T-helper 2 cell treated with Interferon-gamma antibody and Interleukin-4, amounts not matched to agents 5 μg/mL and 100 μg/mL, for 36 hours (primary cell): Measurements from ENCODE around the gene DGKE.

Experiments used
- DNase-seq: peaks from one replicate; pipeline ENCODE4 v3.0.0; 2021; ENCODE audit warnings: low spot score
- H3K27ac Mint-ChIP-seq: one replicate; pipeline ENCODE4 v1.8.0; 2021; ENCODE audit warnings: mild to moderate bottlenecking, mixed read lengths
- H3K27me3 Mint-ChIP-seq: one replicate; pipeline ENCODE4 v1.8.0; 2021; ENCODE audit warnings: low read depth, mixed read lengths
- H3K36me3 Mint-ChIP-seq: one replicate; pipeline ENCODE4 v1.8.0; 2021; ENCODE audit warnings: low read depth, mixed read lengths
- H3K4me1 Mint-ChIP-seq: one replicate; pipeline ENCODE4 v1.8.0; 2021; ENCODE audit warnings: low read depth, mixed read lengths
- H3K4me3 Mint-ChIP-seq: one replicate; pipeline ENCODE4 v1.8.0; 2022; ENCODE audit warnings: mild to moderate bottlenecking, moderate library complexity, mixed read lengths
- H3K9me3 Mint-ChIP-seq: one replicate; pipeline ENCODE4 v1.8.0; 2021; ENCODE audit warnings: mixed read lengths

The DGKE gene

GRCh38 chr17:56913867-56914580, 80.1 kb downstream of the DGKE start, which contains the start of gene TRIM25:
Gene TRIM25 (minus strand): TSS chr17:56914049. CDS start chr17:56913988, 61 bp downstream.
- H3K36me3 Mint-ChIP-seq = peaks cover 27% of the 10 kb centered on the region
- peak within 1 kb of the TSS; percentile 90 for H3K27ac Mint-ChIP-seq
- no peaks in the 10 kb centered on the region for H3K27me3 Mint-ChIP-seq
- peaks cover 47% of the 10 kb centered on the region for H3K4me1 Mint-ChIP-seq
- DNase-seq = peak; percentile 79
- peak within 1 kb of the TSS; percentile 87 for H3K4me3 Mint-ChIP-seq
- peaks cover 12% of the 10 kb centered on the region for H3K9me3 Mint-ChIP-seq

GRCh38 chr17:56914581-56915273, 80.8 kb downstream of the DGKE start:
- DNase-seq = no peak
- Mint-ChIP-seq H3K9me3 (peaks cover 15% of the 10 kb centered on the region), H3K4me3 (peak overlapping the region; percentile 87), H3K36me3 (peaks cover 27% of the 10 kb centered on the region), H3K27me3 (no peaks in the 10 kb centered on the region), H3K27ac (peak overlapping the region; percentile 89), H3K4me1 (peaks cover 46% of the 10 kb centered on the region)

- Mint-ChIP-seq H3K9me3 (peaks cover 17% of the 10 kb centered on the region), H3K27me3 (no peaks in the 10 kb centered on the region), H3K4me3 (no peak overlapping the region), H3K4me1 (peaks cover 22% of the 10 kb centered on the region), H3K27ac (no peak overlapping the region), H3K36me3 (peaks cover 5% of the 10 kb centered on the region)
- no peak for DNase-seq
These were observed 83.8 kb downstream of the DGKE start for GRCh38 chr17:56917559-56918296.

GRCh38 chr17:56918916-56919315, 85.0 kb downstream of the DGKE start:
- Mint-ChIP-seq H3K4me3 (no peak overlapping the region), H3K36me3 (peaks cover 5% of the 10 kb centered on the region), H3K9me3 (peaks cover 17% of the 10 kb centered on the region), H3K27ac (no peak overlapping the region), H3K4me1 (peaks cover 22% of the 10 kb centered on the region), H3K27me3 (no peaks in the 10 kb centered on the region)
- no peak for DNase-seq
